Naive B cell (primary cell): ENCODE results near the gene FSCN2. TPM values are rescaled to one million over a fixed set of nuclear protein-coding genes. Genes with fewer than 3 reads are reported as not detected.
"Not testable (repeated sequence)": the region's sequence is repeated elsewhere in the genome, so short reads cannot be mapped to it uniquely, and the experiment has no call there.

Experiments used
- ATAC-seq, 2 donors: fragments of 150-1000 bp; cut with Tn5 transposase; 2 replicates each; pipeline ENCODE4 v1.10.0; 2021; ENCODE audit warnings: low read depth in 2 of 2, mild to moderate bottlenecking in 2 of 2, moderate library complexity in 2 of 2
- DNase-seq: peaks from one replicate; pipeline ENCODE4 v3.0.0; 2022
- H3K27ac Mint-ChIP-seq, 6 donors: one replicate each; pipeline ENCODE4 v1.8.0; 2020 to 2022; ENCODE audit warnings: mild to moderate bottlenecking in 6 of 6, mixed read lengths in 6 of 6, moderate library complexity in 5 of 6, inconsistent platforms in 2 of 6
- H3K27me3 Mint-ChIP-seq, 3 donors: one replicate each; pipeline ENCODE4 v1.8.0; 2021 to 2022; ENCODE audit warnings: mixed read lengths in 3 of 3, mild to moderate bottlenecking in 1 of 3
- H3K36me3 Mint-ChIP-seq, 2 donors: one replicate each; pipeline ENCODE4 v1.8.0; 2020 to 2022; ENCODE audit warnings: mixed read lengths in 2 of 2, inconsistent platforms in 1 of 2, mild to moderate bottlenecking in 1 of 2
- H3K4me1 Mint-ChIP-seq, 3 donors: one replicate each; pipeline ENCODE4 v1.8.0; 2020 to 2022; ENCODE audit warnings: mixed read lengths in 3 of 3, inconsistent platforms in 1 of 3, mild to moderate bottlenecking in 1 of 3, moderate library complexity in 1 of 3
- H3K4me3 Mint-ChIP-seq, 8 donors: one replicate each; pipeline ENCODE4 v1.8.0; 2020 to 2022; ENCODE audit warnings: mild to moderate bottlenecking in 8 of 8, mixed read lengths in 8 of 8, moderate library complexity in 8 of 8, inconsistent platforms in 2 of 8
- H3K9me3 Mint-ChIP-seq, 7 donors: one replicate each; pipeline ENCODE4 v1.8.0; 2020 to 2022; ENCODE audit warnings: mixed read lengths in 7 of 7, mild to moderate bottlenecking in 5 of 7, inconsistent platforms in 2 of 7, moderate library complexity in 1 of 7
- polyA plus RNA-seq, 6 donors: library from polyadenylated mRNA; unstranded; fragments of 300-500 nt; fragmentation: Illumina TruSeq; gene quantifications; one replicate each; pipeline ENCODE4 v1.2.3, GENCODE V29; 2021; ENCODE audit warnings: low read depth in 6 of 6

Gene FSCN2
- polyA plus RNA-seq, 6 donors from 2014 or later = 0.17 to 0.59 (median 0.39) TPM; not detected in 1

- H3K36me3 Mint-ChIP-seq = peaks cover 3 to 27% of the 10 kb centered on the region in 2 donors
- DNase-seq (no peak), ATAC-seq (no peak)
- H3K4me3 Mint-ChIP-seq = no peak overlapping the region
- H3K9me3 Mint-ChIP-seq = no peaks in the 10 kb centered on the region
- no peak overlapping the region for H3K27ac Mint-ChIP-seq
- peaks cover 22 to 30% (median 28%) of the 10 kb centered on the region in 3 donors for H3K4me1 Mint-ChIP-seq
- H3K27me3 Mint-ChIP-seq = no peaks in the 10 kb centered on the region
Measured at GRCh38 chr17:81582341-81582740, 54.2 kb downstream of the FSCN2 start.

GRCh38 chr17:81582749-81583148 lies 54.6 kb downstream of the FSCN2 start:
- DNase-seq = no peak
- H3K4me3 Mint-ChIP-seq = no peak overlapping the region
- H3K27ac Mint-ChIP-seq = no peak overlapping the region
- no peaks in the 10 kb centered on the region for H3K9me3 Mint-ChIP-seq
- no peak for ATAC-seq
- H3K4me1 Mint-ChIP-seq = peaks cover 18 to 28% (median 24%) of the 10 kb centered on the region in 3 donors
- no peaks in the 10 kb centered on the region for H3K27me3 Mint-ChIP-seq
- H3K36me3 Mint-ChIP-seq = peaks cover 3 to 23% of the 10 kb centered on the region in 2 donors

GRCh38 chr17:81583589-81584342 lies 55.6 kb downstream of the FSCN2 start:
- Mint-ChIP-seq H3K27me3 (no peaks in the 10 kb centered on the region), H3K27ac (no peak overlapping the region), H3K9me3 (no peaks in the 10 kb centered on the region), H3K4me3 (no peak overlapping the region), H3K36me3 (peaks cover 3 to 21% of the 10 kb centered on the region in 2 donors), H3K4me1 (peaks cover 10 to 18% (median 14%) of the 10 kb centered on the region in 3 donors)
- no peak for DNase-seq
- no peak for ATAC-seq

- not testable (repeated sequence) for ATAC-seq, H3K4me3 Mint-ChIP-seq, H3K9me3 Mint-ChIP-seq, DNase-seq, H3K27ac Mint-ChIP-seq, H3K27me3 Mint-ChIP-seq
- peaks cover 3 to 15% of the 10 kb centered on the region in 2 donors for H3K36me3 Mint-ChIP-seq
- H3K4me1 Mint-ChIP-seq = peaks cover 7 to 11% (median 9%) of the 10 kb centered on the region in 3 donors
Measured at GRCh38 chr17:81584771-81585170, 56.6 kb downstream of the FSCN2 start.

- no peaks in the 10 kb centered on the region for H3K9me3 Mint-ChIP-seq
Measured at GRCh38 chr17:81586096-81586495, 57.9 kb downstream of the FSCN2 start.

More at GRCh38 chr17:81586096-81586495, 57.9 kb downstream of the FSCN2 start:
- DNase-seq (no peak), ATAC-seq (no peak)
- peaks cover 3 to 8% of the 10 kb centered on the region in 2 donors for H3K36me3 Mint-ChIP-seq
- H3K4me3 Mint-ChIP-seq = no peak overlapping the region
- H3K4me1 Mint-ChIP-seq = no peaks in the 10 kb centered on the region
- H3K27ac Mint-ChIP-seq = no peak overlapping the region
- H3K27me3 Mint-ChIP-seq = no peaks in the 10 kb centered on the region

Other genes starting within 250 kb of the FSCN2 start
- gene SLC38A10, start 233.1 kb upstream of the FSCN2 start, polyA plus RNA-seq = 10 to 100 TPM; 44.0 to 82.0 (median 51.0) TPM
- under 1 TPM in 1 of 6 donors, not detected in 5; 0.07 TPM for gene BAHCC1, start 132.9 kb upstream of the FSCN2 start, polyA plus RNA-seq
- gene ACTG1, start 15.6 kb upstream of the FSCN2 start, polyA plus RNA-seq = 1,000 to 10,000 TPM in 1 of 6 donors, 100 to 1,000 TPM in 5; 664 to 1,094 (median 872) TPM
- gene FAAP100, start 24.0 kb downstream of the FSCN2 start, polyA plus RNA-seq = 10 to 100 TPM; 12.5 to 31.2 (median 15.1) TPM
- gene NPLOC4, start 108.7 kb downstream of the FSCN2 start, polyA plus RNA-seq = 10 to 100 TPM; 49.2 to 76.6 (median 57.7) TPM
- gene TSPAN10, start 108.8 kb downstream of the FSCN2 start, polyA plus RNA-seq = under 1 TPM in 5 of 6 donors, not detected in 1; 0.34 to 0.92 (median 0.86) TPM
- gene PDE6G, start 128.2 kb downstream of the FSCN2 start, polyA plus RNA-seq = 10 to 100 TPM in 1 of 6 donors, 1 to 10 TPM in 5; 2.1 to 16.1 (median 5.1) TPM
- 10 to 100 TPM; 63.9 to 77.5 (median 69.6) TPM for gene OXLD1, start 138.2 kb downstream of the FSCN2 start, polyA plus RNA-seq
- gene CCDC137, start 138.4 kb downstream of the FSCN2 start, polyA plus RNA-seq = 10 to 100 TPM in 4 of 6 donors, 1 to 10 TPM in 2; 3.2 to 29.4 (median 12.3) TPM
- 100 to 1,000 TPM in 1 of 6 donors, 10 to 100 TPM in 5; 32.8 to 101 (median 37.6) TPM for gene ARL16, start 155.4 kb downstream of the FSCN2 start, polyA plus RNA-seq
- gene HGS, start 155.6 kb downstream of the FSCN2 start, polyA plus RNA-seq = 10 to 100 TPM; 11.3 to 47.6 (median 21.7) TPM
- gene MRPL12, start 175.0 kb downstream of the FSCN2 start, polyA plus RNA-seq = 10 to 100 TPM; 33.7 to 51.6 (median 42.3) TPM
- gene SLC25A10, start 183.9 kb downstream of the FSCN2 start, polyA plus RNA-seq = 1 to 10 TPM in 4 of 6 donors, under 1 TPM in 1, not detected in 1; 0.92 to 5.0 (median 2.3) TPM